Measurements from ENCODE around the gene CHL1.

The CHL1 gene

GRCh38 chr3:411226-411625 is 214.7 kb downstream of the CHL1 start:
- DNase-seq (ENCODE audit: low spot score) = no peak

GRCh38 chr3:414063-414462 is 217.5 kb downstream of the CHL1 start:
- no peak for DNase-seq (ENCODE audit: low spot score)

DNA sequence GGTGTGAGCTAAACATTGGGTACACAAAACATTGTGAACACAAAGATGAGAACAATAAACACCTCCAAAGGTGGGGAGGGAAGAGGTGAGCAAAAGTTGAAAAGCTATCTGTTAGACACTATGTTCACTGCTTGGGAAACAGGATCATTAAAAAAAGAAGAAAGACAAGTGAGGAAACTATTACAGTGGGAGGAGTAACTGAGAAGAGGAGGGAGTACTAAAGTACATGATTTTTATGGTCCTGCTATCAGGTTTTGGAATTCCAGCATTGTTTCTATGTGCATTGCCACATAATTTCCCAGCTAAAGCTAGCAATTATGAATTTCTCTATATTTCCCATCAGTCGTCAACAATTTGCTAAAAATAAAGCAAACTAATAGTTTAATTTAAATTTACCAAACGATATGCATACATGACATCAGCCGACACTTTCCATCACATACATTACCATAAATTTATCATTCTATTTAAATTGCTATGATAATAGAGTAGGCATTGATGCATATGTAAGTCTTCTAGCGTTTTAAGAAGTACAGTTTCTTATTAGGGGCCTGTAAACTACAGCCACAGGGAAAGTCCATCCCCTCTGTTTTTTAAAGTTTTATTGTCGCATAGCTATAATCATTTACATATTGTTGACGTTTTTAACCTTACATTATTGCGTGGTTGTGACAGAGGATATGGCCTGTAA is 221.8 kb downstream of the CHL1 start:
- DNase-seq (ENCODE audit: low spot score) = no peak

DNA sequence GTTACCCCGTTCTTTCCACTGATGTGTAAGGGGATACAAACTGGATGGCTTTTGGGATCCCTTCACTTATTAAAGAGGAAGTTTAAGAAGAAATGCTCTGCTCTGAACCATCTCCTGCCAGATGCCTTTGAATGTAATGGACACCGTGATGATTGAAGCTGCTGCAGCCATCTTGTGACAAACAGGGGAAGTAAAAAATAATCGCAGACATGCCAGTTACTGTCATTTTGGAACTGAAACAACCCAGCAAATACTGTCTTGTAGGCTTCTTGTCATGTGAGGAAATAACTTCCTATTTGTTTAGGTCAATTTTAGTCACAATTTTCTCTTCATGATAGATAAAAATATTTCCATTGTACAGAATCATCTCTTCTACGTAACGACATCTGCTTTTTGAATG is 224.0 kb downstream of the CHL1 start:
- DNase-seq (ENCODE audit: low spot score) = no peak

DNA sequence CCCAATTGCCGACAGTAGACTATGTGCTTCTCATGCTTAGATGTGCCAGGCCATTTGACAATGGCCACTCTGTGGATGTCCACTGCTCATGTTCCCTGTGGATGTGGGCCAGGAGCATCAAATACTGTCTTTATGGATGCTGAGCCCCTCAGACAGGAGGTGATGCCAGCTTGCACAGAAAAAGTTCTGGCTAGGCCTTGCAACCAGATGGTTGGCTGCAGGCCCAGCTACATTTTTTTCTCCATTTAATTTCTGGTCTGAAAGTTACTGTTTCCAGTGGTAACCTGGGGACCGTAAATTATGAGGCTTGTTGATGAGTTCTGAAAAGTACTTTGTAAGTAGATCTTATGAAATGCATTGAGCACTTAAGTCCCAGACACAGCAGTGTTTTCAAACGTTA is 228.5 kb downstream of the CHL1 start:
- DNase-seq (ENCODE audit: low spot score) = no peak

GRCh38 chr3:426072-426471 is 229.5 kb downstream of the CHL1 start:
- no peak for DNase-seq (ENCODE audit: low spot score)

DNA sequence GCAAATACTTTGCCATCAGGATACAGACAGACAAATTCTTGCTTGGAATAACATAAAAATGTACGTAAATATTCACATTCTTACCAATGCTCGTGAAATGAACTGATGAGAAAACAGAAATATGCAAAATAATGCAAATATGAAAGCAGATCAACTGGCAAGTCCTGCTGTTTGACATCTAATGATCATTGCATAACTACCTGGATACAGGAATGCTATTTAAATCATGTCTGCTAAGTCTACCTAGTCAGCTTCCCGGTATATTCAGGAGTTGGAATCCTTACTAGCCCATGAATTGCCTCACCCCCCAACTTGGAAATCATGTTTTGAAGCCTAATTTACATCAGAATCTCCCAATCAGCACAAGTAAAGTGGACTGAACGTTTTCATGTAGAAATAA is 230.6 kb downstream of the CHL1 start:
- no peak for DNase-seq (ENCODE audit: low spot score)

- no peak for DNase-seq (ENCODE audit: low spot score)
Measured at GRCh38 chr3:430186-430585, 233.6 kb downstream of the CHL1 start.

DNA sequence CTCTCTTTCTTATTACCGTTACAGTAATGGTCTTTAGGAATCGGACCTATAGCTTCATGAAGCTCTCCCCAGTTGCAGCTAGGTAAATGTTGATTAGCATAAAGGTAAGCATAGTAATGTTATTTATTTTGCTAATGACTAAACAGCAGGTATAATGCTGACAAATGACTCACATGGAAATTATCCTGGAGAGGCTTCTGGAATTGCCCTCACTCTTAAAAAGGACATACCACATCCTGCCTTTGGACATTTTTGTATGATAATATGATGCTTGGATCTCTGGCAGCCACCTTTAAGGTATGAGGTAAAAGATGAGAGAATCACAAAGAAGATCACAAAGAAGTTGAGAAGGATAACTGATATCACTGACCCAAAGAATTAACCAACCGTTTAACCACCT is 238.6 kb downstream of the CHL1 start:
- DNase-seq (ENCODE audit: low spot score) = no peak

DNA sequence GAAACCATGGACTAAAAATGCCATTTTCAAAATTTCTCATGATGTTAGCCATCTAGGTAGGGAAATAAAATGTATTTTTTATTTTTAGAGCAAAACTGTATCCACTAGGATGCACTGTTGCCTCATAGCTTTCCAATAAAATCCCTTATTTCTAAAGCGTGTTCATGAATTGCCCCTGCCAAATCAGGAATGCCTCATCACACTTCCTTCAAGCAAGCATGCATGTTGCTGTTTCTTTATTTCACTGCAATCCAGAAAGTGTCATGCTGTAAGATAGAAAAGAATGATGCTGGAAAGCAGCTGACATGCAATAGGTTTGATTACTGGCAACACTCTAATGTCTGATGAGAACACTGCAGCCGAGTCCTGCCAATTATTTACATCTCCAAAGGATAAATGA is 239.5 kb downstream of the CHL1 start:
- DNase-seq (ENCODE audit: low spot score) = no peak

DNA sequence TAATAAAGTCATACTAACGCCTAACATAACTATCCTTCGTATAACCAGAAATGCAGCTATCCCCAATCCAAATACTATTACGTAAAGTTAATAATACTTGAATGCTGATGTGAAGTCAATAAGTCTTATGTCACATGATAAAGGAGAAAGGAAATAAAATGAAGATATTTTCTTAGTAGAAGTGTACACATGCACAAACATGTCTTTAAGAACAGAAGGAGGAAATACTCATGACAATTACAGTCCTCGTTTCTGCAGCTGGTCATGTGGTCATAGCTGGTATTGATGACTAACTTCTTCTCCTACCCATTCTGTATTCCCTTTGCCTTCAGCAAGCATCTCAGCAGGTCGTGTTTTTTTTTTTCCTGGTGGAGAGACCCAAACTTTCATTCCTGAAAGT is 244.3 kb downstream of the CHL1 start:
- no peak for DNase-seq (ENCODE audit: low spot score)

GRCh38 chr3:445960-446359 is 249.4 kb downstream of the CHL1 start:
- DNase-seq (ENCODE audit: low spot score) = no peak

- no peak for DNase-seq (ENCODE audit: low spot score)
Measured at GRCh38 chr3:447671-448070, 251.1 kb downstream of the CHL1 start.

- no peak for DNase-seq (ENCODE audit: low spot score)
Measured at GRCh38 chr3:449711-450110, 253.1 kb downstream of the CHL1 start.

GRCh38 chr3:452221-452620 is 255.7 kb downstream of the CHL1 start:
- DNase-seq (ENCODE audit: low spot score) = no peak

DNA sequence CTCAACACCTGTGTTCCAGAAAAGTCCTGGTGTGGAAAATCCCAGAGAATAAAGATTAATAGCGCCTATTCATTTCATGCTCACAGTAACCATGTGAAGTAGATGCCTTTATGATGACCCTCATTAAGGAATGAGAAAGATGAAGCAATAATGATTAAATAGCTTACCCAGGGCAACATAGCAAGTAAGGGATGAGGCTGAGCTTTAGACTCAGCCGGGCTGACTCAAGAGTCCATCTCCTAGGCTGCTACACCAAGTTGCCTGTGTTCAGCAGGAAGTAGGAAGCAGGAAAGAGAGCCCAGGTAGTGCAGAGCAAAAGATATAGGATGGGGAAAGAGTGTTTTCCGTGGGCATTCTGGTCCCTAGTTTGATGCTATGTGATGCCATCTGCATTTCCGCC is 256.5 kb downstream of the CHL1 start:
- no peak for DNase-seq (ENCODE audit: low spot score)

DNA sequence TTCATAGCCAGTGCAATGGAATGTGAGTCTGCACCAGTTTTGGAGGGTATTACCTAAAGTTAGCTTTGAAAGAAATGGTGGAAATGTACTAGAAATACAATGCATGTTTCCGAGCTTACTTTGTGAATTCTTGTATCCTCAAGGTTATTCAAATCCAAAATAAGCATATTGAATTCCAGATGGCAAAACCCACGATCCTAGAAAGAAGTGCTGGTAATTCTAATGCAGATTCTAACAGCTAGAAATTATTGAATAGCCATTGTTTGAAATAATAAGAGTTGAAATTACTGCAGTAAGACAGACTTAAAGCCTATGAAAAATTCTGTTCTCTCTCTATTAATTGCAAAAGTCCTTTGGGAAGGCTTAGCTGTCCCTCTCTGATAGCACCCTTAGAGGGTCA is 258.4 kb downstream of the CHL1 start:
- no peak for DNase-seq (ENCODE audit: low spot score)

DNA sequence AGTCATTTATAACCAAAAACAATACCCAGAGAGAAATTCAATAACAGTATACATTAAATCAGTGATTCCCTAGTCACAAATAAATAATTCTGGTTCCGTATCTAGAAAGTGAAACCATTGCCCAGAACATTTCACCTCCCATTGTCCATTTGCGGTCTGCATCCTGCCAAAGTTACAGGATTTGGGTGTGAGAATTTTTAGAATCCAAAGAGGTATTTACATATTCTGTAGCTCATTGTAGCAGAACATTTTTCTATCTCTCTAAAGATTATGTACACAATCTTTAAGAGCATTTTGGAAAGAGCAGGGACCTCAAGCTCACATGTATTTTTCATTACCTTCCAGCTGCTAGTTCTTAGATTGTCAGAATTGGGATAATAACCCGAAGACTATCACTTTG is 261.6 kb downstream of the CHL1 start:
- no peak for DNase-seq (ENCODE audit: low spot score)

DNA sequence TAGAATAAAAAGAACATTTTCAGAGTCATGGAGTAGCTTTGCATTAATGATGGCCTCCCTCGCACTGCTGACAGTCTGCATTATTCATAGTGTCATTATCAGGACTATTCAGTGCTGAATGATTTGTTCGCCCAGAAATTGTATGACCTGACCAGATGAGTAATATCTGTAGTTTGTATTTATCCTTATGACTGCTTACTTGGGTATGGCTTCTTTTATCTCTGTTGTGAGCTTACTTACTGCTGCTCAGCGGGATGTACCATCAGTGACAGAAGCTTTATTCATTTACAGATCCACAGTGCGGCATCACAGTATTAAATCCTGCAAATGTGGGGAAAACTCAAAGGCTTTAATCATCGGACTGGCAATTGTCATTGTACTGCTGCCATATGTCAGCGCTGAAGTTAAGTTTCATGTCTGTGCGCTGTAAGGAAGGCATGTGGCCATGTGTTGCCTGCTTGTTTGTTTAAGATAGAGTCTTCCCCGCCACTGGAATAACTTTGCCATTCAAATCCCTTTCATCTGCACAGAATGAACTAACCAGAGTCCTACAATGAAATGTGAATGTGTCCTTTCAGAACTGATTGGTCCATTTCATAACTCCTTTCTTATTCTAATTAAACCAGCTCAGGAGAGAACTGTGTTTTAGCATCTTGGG is 262.2 kb downstream of the CHL1 start:
- DNase-seq (ENCODE audit: low spot score) = no peak

All from CD4-positive, alpha-beta T cell treated with Interleukin-6 at 100 ng/mL for 8 hours (primary cell).